HEK293T (cell line): ENCODE data around the gene ZNF469.

Source experiments
- ARNT ChIP-seq: fragments of 450-650 bp; IDR thresholded peaks from 2 replicates; pipeline ENCODE4 v1.6.1; 2017; ENCODE audit warnings: mild to moderate bottlenecking
- BHLHE40 ChIP-seq: fragments of 450-650 bp; IDR thresholded peaks from 2 replicates; pipeline ENCODE4 v1.6.1; 2016; ENCODE audit warnings: mild to moderate bottlenecking, moderate library complexity, borderline replicate concordance
- CTBP1 ChIP-seq: fragments of 450-650 bp; IDR thresholded peaks from 2 replicates; pipeline ENCODE4 v1.6.1; 2016; ENCODE audit warnings: borderline replicate concordance
- ELF4 ChIP-seq: fragments of 450-650 bp; IDR thresholded peaks from 2 replicates; pipeline ENCODE4 v1.6.1; 2017; ENCODE audit warnings: antibody characterized with exemption
- FOXM1 ChIP-seq: fragments of 450-650 bp; IDR thresholded peaks from 2 replicates; pipeline ENCODE4 v1.6.1; 2017; ENCODE audit warnings: mild to moderate bottlenecking, borderline replicate concordance
- HDGF ChIP-seq: fragments of 450-650 bp; IDR thresholded peaks from 2 replicates; pipeline ENCODE4 v1.6.1; 2017; ENCODE audit warnings: antibody characterized with exemption, borderline replicate concordance
- L3MBTL2 ChIP-seq: fragments of 450-650 bp; conservative IDR thresholded peaks from 2 replicates; pipeline ENCODE4 v1.6.1; 2016; ENCODE audit warnings: mild to moderate bottlenecking
- SP1 ChIP-seq: fragments of 450-650 bp; IDR thresholded peaks from 2 replicates; pipeline ENCODE4 v1.6.1; 2017
- SUZ12 ChIP-seq: fragments of 450-650 bp; IDR thresholded peaks from 2 replicates; pipeline ENCODE4 v1.6.1; 2016; ENCODE audit warnings: mild to moderate bottlenecking
- TARDBP ChIP-seq: fragments of 450-650 bp; IDR thresholded peaks from 2 replicates; pipeline ENCODE4 v1.6.1; 2016
- ZNF384 ChIP-seq: fragments of 450-650 bp; IDR thresholded peaks from 2 replicates; pipeline ENCODE4 v1.6.1; 2016

GRCh38 chr16:88343271-88343791, 39.4 kb upstream of the ZNF469 start:
- TF ChIP-seq SP1: no peak
- TF ChIP-seq FOXM1: no peak
- no peak for TF ChIP-seq L3MBTL2
- no peak for TF ChIP-seq CTBP1
- no peak for TF ChIP-seq ARNT
- TF ChIP-seq ELF4: no peak
- no peak for TF ChIP-seq ZNF384
- no peak for TF ChIP-seq SUZ12
- no peak for TF ChIP-seq BHLHE40
- no peak for TF ChIP-seq HDGF
- no peak for TF ChIP-seq TARDBP
